ENCODE data around the gene MOK. TPM values are rescaled to one million over a fixed set of nuclear protein-coding genes. Genes with fewer than 3 reads are reported as not detected.

The MOK gene
- total RNA-seq, 4 donors from 2014 or later = 3.0 to 16.0 (median 11.1) TPM

DNA sequence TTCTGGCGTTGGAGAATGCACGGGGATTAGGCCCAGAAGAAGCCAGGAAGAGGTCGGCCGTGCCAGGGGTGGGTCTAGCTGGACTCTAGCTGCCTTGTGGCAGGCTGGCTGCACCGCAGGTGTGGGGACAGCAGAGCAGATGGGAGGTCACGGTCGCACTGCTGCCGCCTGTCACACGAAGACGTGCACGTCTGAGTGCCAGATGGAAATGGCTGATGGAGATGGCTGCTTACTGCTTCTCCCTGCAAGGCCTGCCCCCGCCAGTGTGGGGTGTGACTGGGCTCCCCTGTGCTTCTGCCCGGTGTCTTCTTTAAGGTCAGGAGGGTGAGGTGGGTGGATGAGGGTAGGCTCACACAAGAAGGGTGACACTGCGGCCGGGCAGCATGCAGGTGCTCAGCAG, 79.0 kb downstream of the MOK start:
- Histone ChIP-seq H3K36me3 (peaks cover 0 to 7% (median 0%) of the 10 kb centered on the region in 4 donors), H3K27me3 (no peaks in the 10 kb centered on the region), H3K4me1 (no peaks in the 10 kb centered on the region), H3K4me3 (no peak overlapping the region), H3K9me3 (no peaks in the 10 kb centered on the region), H3K27ac (no peak overlapping the region)
- 82 to 84% methylated on average over 7 to 15 of the region's 15 CpGs for WGBS, 2 donors (ENCODE audit: low coverage in 1 of 2)
- in situ Hi-C loops (cut with MboI; ENCODE audit: low pct_ligation_motif_present in 1 of 4, low pct_unique_long_range_greater_than_20kb in 1 of 4, low sequenced_read_pairs in 3 of 4) = no loop called here
- intact Hi-C loops (cut with DNase I; ENCODE audit: low total_unique reads) = no loop called here
- TF ChIP-seq POLR2A (IDR thresholded peaks at IDR 0.05) (no peak), EP300 (IDR thresholded peaks at IDR 0.05; ENCODE audit: low read depth) (no peak), POLR2AphosphoS5 (IDR thresholded peaks at IDR 0.05) (no peak)
- TF ChIP-seq, protein P1, sequence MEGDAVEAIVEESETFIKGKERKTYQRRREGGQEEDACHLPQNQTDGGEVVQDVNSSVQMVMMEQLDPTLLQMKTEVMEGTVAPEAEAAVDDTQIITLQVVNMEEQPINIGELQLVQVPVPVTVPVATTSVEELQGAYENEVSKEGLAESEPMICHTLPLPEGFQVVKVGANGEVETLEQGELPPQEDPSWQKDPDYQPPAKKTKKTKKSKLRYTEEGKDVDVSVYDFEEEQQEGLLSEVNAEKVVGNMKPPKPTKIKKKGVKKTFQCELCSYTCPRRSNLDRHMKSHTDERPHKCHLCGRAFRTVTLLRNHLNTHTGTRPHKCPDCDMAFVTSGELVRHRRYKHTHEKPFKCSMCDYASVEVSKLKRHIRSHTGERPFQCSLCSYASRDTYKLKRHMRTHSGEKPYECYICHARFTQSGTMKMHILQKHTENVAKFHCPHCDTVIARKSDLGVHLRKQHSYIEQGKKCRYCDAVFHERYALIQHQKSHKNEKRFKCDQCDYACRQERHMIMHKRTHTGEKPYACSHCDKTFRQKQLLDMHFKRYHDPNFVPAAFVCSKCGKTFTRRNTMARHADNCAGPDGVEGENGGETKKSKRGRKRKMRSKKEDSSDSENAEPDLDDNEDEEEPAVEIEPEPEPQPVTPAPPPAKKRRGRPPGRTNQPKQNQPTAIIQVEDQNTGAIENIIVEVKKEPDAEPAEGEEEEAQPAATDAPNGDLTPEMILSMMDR (IDR thresholded peaks at IDR 0.05) = no peak
- DNase-seq = no peak

DNA sequence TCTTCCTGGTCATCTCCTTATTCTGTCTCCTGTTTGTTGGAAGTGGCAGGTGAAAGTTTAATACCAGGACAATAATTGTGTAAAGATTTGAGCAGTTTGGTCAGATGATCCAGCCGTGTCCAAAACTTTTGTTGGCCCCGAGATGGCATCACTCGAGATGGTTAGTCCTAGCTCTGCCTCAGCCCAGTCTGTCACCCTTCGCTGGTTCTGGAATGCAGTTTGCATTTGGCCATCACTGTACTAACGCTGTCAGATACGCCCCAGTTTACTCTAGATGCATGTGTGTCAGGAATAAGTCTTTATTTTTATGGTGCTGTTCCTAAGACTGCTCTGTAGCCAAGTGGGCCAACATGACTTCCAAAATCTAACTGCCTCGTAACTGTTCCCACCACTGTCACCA, 79.6 kb downstream of the MOK start:
- Histone ChIP-seq H3K27me3 (no peaks in the 10 kb centered on the region), H3K36me3 (peaks cover 0 to 7% (median 0%) of the 10 kb centered on the region in 4 donors), H3K9me3 (no peaks in the 10 kb centered on the region), H3K4me3 (no peak overlapping the region), H3K4me1 (no peaks in the 10 kb centered on the region), H3K27ac (no peak overlapping the region)
- WGBS, 2 donors (ENCODE audit: low coverage in 1 of 2) = 80 to 96% methylated on average over 2 to 7 of the region's 7 CpGs
- DNase-seq = no peak
- TF ChIP-seq, protein P1 (IDR thresholded peaks at IDR 0.05) = no peak
- no peak for TF ChIP-seq EP300 (IDR thresholded peaks at IDR 0.05; ENCODE audit: low read depth)
- no peak for TF ChIP-seq POLR2A (IDR thresholded peaks at IDR 0.05)
- no peak for TF ChIP-seq POLR2AphosphoS5 (IDR thresholded peaks at IDR 0.05)
- intact Hi-C loops (cut with DNase I; ENCODE audit: low total_unique reads) = no loop called here
- in situ Hi-C loops (cut with MboI; ENCODE audit: low pct_ligation_motif_present in 1 of 4, low pct_unique_long_range_greater_than_20kb in 1 of 4, low sequenced_read_pairs in 3 of 4) = no loop called here

DNA sequence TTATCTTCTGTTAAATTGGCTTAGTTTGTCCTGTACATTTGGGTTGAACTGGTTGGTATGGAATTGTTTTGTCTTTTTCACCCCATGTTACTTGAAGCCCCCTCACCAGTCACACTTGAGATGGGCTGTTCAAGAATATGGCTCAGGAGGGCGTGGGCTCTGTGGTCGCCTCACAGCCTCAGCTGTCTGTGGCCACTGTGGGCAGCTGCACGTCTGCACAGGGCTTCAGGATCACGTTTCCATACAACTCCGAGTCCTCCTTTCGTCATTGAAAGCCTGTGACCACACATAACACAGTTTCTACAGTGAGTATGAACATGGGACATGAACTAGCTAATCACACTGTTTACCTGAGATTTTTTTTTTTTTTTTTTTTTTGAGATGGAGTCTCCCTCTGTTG, 81.3 kb downstream of the MOK start:
- in situ Hi-C loops (cut with MboI; ENCODE audit: low pct_ligation_motif_present in 1 of 4, low pct_unique_long_range_greater_than_20kb in 1 of 4, low sequenced_read_pairs in 3 of 4) = no loop called here
- H3K4me3 ChIP-seq = no peak overlapping the region
- DNase-seq = no peak
- 95% methylated on average over 6 of the region's 6 CpGs; no CpG with 5 or more reads in 1 of the 2 donors for WGBS, 2 donors (ENCODE audit: low coverage in 1 of 2)
- no peaks in the 10 kb centered on the region for H3K9me3 ChIP-seq
- no peaks in the 10 kb centered on the region for H3K4me1 ChIP-seq
- no peaks in the 10 kb centered on the region for H3K27me3 ChIP-seq
- intact Hi-C loops (cut with DNase I; ENCODE audit: low total_unique reads) = no loop called here
- H3K27ac ChIP-seq = no peak overlapping the region
- H3K36me3 ChIP-seq = peaks cover 0 to 7% (median 0%) of the 10 kb centered on the region in 4 donors
- TF ChIP-seq POLR2AphosphoS5 (IDR thresholded peaks at IDR 0.05) (no peak), POLR2A (IDR thresholded peaks at IDR 0.05) (no peak), EP300 (IDR thresholded peaks at IDR 0.05; ENCODE audit: low read depth) (no peak)
- TF ChIP-seq, protein P1 (IDR thresholded peaks at IDR 0.05) = no peak

DNA sequence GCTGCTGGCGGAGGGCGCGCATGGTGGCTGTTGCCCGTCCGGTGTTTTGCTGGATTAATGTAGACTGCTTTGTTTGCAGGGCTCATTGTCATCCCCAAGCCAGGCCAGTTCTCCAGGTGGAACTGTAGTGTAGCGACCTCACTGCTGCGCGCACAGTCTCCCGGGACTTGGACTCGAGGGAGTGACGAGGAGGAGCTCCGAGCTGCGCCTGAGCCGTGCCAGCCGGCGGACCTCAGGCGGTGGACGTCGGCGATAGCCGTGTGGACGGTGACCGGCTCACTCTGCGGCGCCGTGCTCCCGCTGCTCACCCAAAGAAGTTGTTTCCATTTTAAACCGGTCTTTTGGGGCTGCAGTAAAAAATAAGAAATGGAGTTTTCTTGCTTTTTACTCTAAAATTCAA, 82.2 kb downstream of the MOK start:
- no peak for TF ChIP-seq POLR2AphosphoS5 (IDR thresholded peaks at IDR 0.05)
- no peak for TF ChIP-seq POLR2A (IDR thresholded peaks at IDR 0.05)
- TF ChIP-seq EP300 (IDR thresholded peaks at IDR 0.05; ENCODE audit: low read depth) = no peak
- TF ChIP-seq, protein P1 (IDR thresholded peaks at IDR 0.05) = no peak
- intact Hi-C loops (cut with DNase I; ENCODE audit: low total_unique reads) (no loop called here), in situ Hi-C loops (cut with MboI; ENCODE audit: low pct_ligation_motif_present in 1 of 4, low pct_unique_long_range_greater_than_20kb in 1 of 4, low sequenced_read_pairs in 3 of 4) (no loop called here)
- 97% methylated on average over 7 to 28 of the region's 28 CpGs for WGBS, 2 donors (ENCODE audit: low coverage in 1 of 2)
- H3K4me1 ChIP-seq = no peaks in the 10 kb centered on the region
- no peak overlapping the region for H3K27ac ChIP-seq
- H3K36me3 ChIP-seq = peaks cover 0 to 7% (median 0%) of the 10 kb centered on the region in 4 donors
- no peaks in the 10 kb centered on the region for H3K9me3 ChIP-seq
- H3K27me3 ChIP-seq = no peaks in the 10 kb centered on the region
- no peak overlapping the region for H3K4me3 ChIP-seq
- DNase-seq = no peak
